HL-60 (cell line): ENCODE data around the gene GUCY1A2.

ENCODE experiments used
- DNase-seq, 2 experiments: peaks; one replicate each; pipeline ENCODE4 v3.0.0-alpha.2; 2010 to 2020; ENCODE audit warnings: low read depth in 1 of 2, low spot score in 1 of 2
- H3K27ac ChIP-seq: fragments of 250-450 bp; sonication (Bioruptor Pico); replicated peaks from 2 replicates; pipeline ENCODE4 v1.5.1; 2020; ENCODE audit warnings: mild to moderate bottlenecking, moderate library complexity
- H3K27me3 ChIP-seq: fragments of 250-450 bp; sonication (Bioruptor Pico); 2 replicates; pipeline ENCODE4 v1.5.1; 2021; ENCODE audit warnings: mild to moderate bottlenecking, moderate library complexity; ENCODE audit not compliant: insufficient read depth, poor library complexity, severe bottlenecking
- H3K4me3 ChIP-seq: replicated peaks from 2 replicates; pipeline ENCODE4 v1.5.1; 2011; ENCODE audit warnings: mild to moderate bottlenecking, control low read depth, low read length; ENCODE audit not compliant: insufficient read depth
- CTCF ChIP-seq: IDR thresholded peaks from one replicate; pipeline ENCODE4 v1.5.1; 2011; ENCODE audit warnings: low read length, control low read depth, inconsistent platforms; ENCODE audit not compliant: insufficient read depth
- GABPA ChIP-seq: IDR thresholded peaks from 2 replicates; pipeline ENCODE4 v1.6.1; 2012; ENCODE audit warnings: low read depth
- POLR2AphosphoS5 ChIP-seq: IDR thresholded peaks from 2 replicates; pipeline ENCODE4 v1.6.1; 2012; ENCODE audit warnings: low read depth
- REST ChIP-seq: IDR thresholded peaks from 2 replicates; pipeline ENCODE4 v1.6.1; 2012; ENCODE audit warnings: low read depth; ENCODE audit not compliant: insufficient replicate concordance
- SPI1 ChIP-seq: IDR thresholded peaks from 2 replicates; pipeline ENCODE4 v1.6.1; 2012; ENCODE audit warnings: low read depth, mild to moderate bottlenecking, borderline replicate concordance

The GUCY1A2 gene

GRCh38 chr11:106852779-106853178, 165.5 kb downstream of the GUCY1A2 start:
- Histone ChIP-seq H3K27ac (no peak overlapping the region), H3K4me3 (no peak overlapping the region), H3K27me3 (no peaks in the 10 kb centered on the region)
- DNase-seq, result no peak
- TF ChIP-seq SPI1, result no peak
- TF ChIP-seq CTCF, result no peak
- TF ChIP-seq POLR2AphosphoS5, result no peak
- TF ChIP-seq GABPA, result no peak
- TF ChIP-seq REST, result no peak

GRCh38 chr11:106848526-106848925, 169.8 kb downstream of the GUCY1A2 start:
- Histone ChIP-seq H3K27ac (no peak overlapping the region), H3K4me3 (no peak overlapping the region), H3K27me3 (no peaks in the 10 kb centered on the region)
- TF ChIP-seq REST, result no peak
- TF ChIP-seq GABPA, result no peak
- TF ChIP-seq POLR2AphosphoS5, result no peak
- DNase-seq, result no peak

- no peak overlapping the region for H3K27ac ChIP-seq
- DNase-seq, result no peak
- no peak overlapping the region for H3K4me3 ChIP-seq
- no peaks in the 10 kb centered on the region for H3K27me3 ChIP-seq
- TF ChIP-seq POLR2AphosphoS5, result no peak
- TF ChIP-seq CTCF, result no peak
- TF ChIP-seq REST, result no peak
- TF ChIP-seq GABPA, result no peak
- no peak for TF ChIP-seq SPI1
Measured at GRCh38 chr11:106842134-106842533, 176.1 kb downstream of the GUCY1A2 start.

- H3K27ac ChIP-seq, result no peak overlapping the region
- no peak overlapping the region for H3K4me3 ChIP-seq
- no peak for TF ChIP-seq GABPA
- TF ChIP-seq REST, result no peak
- no peak for TF ChIP-seq POLR2AphosphoS5
- no peak for TF ChIP-seq CTCF
- TF ChIP-seq SPI1, result no peak
- DNase-seq, result no peak
- no peaks in the 10 kb centered on the region for H3K27me3 ChIP-seq
Measured at GRCh38 chr11:106840947-106841346, 177.3 kb downstream of the GUCY1A2 start.
